Neural progenitor cell (in vitro differentiated cells): ENCODE results near the gene MBIP. TPM values are rescaled to one million over a fixed set of nuclear protein-coding genes. Genes with fewer than 3 reads are reported as not detected.

ENCODE experiments used
- DNase-seq: peaks from one replicate; pipeline ENCODE4 v3.0.0-alpha.2; 2016; ENCODE audit warnings: low spot score
- H2AFZ ChIP-seq: fragments of 200-600 bp; sonication (generic); replicated peaks from 2 replicates; pipeline ENCODE4 v1.6.1; 2016; ENCODE audit warnings: antibody characterized with exemption
- H3F3A ChIP-seq: fragments of 200-600 bp; sonication (generic); 2 replicates; pipeline ENCODE4 v1.6.1; 2016; ENCODE audit warnings: antibody characterized with exemption, low read depth
- H3K27ac ChIP-seq: fragments of 200-600 bp; sonication (generic); 2 replicates; pipeline ENCODE4 v1.5.1; 2016; ENCODE audit warnings: mild to moderate bottlenecking
- H3K27me3 ChIP-seq: fragments of 200-600 bp; sonication (generic); 2 replicates; pipeline ENCODE4 v1.6.1; 2016; ENCODE audit warnings: mild to moderate bottlenecking, moderate library complexity
- H3K36me3 ChIP-seq: fragments of 200-600 bp; sonication (generic); 2 replicates; pipeline ENCODE4 v1.5.1; 2016
- H3K4me1 ChIP-seq: fragments of 200-600 bp; sonication (generic); 2 replicates; pipeline ENCODE4 v1.6.1; 2016; ENCODE audit warnings: mixed run types
- H3K4me2 ChIP-seq: fragments of 200-600 bp; sonication (generic); 2 replicates; pipeline ENCODE4 v1.6.1; 2016
- H3K4me3 ChIP-seq: fragments of 200-600 bp; sonication (generic); 2 replicates; pipeline ENCODE4 v1.5.1; 2016
- H3K79me2 ChIP-seq: fragments of 200-600 bp; sonication (generic); 2 replicates; pipeline ENCODE4 v1.6.1; 2016; ENCODE audit warnings: low read depth
- H3K9ac ChIP-seq: fragments of 200-600 bp; sonication (generic); 2 replicates; pipeline ENCODE4 v1.6.1; 2016
- H3K9me3 ChIP-seq: fragments of 200-600 bp; sonication (generic); 2 replicates; pipeline ENCODE4 v1.5.1; 2016; ENCODE audit warnings: low read depth
- H4K20me1 ChIP-seq: fragments of 200-600 bp; sonication (generic); 2 replicates; pipeline ENCODE4 v1.6.1; 2016; ENCODE audit warnings: low read depth
- H3K27ac Mint-ChIP-seq: 3 replicates; pipeline ENCODE4 v1.8.0; 2021; ENCODE audit warnings: mixed read lengths
- H3K27me3 Mint-ChIP-seq: 2 replicates; pipeline ENCODE4 v1.8.0; 2022; ENCODE audit warnings: low read depth, mild to moderate bottlenecking, inconsistent platforms, moderate library complexity, mixed read lengths; ENCODE audit not compliant: insufficient read depth
- H3K36me3 Mint-ChIP-seq: 3 replicates; pipeline ENCODE4 v1.8.0; 2021; ENCODE audit warnings: mixed read lengths
- H3K4me1 Mint-ChIP-seq: 3 replicates; pipeline ENCODE4 v1.8.0; 2021; ENCODE audit warnings: mixed read lengths
- H3K4me3 Mint-ChIP-seq: 3 replicates; pipeline ENCODE4 v1.8.0; 2021; ENCODE audit warnings: mild to moderate bottlenecking, moderate library complexity, mixed read lengths
- H3K9me3 Mint-ChIP-seq: 3 replicates; pipeline ENCODE4 v1.8.0; 2020; ENCODE audit warnings: mixed read lengths
- EZH2 ChIP-seq: fragments of 200-600 bp; sonication (generic); IDR thresholded peaks from 2 replicates; pipeline ENCODE4 v1.6.1; 2017; ENCODE audit warnings: antibody characterized with exemption, mild to moderate bottlenecking, moderate library complexity
- EZH2phosphoT487 ChIP-seq: fragments of 200-600 bp; sonication (generic); IDR thresholded peaks from 2 replicates; pipeline ENCODE4 v1.6.1; 2017; ENCODE audit warnings: antibody characterized with exemption
- total RNA-seq: library from RNA; depleted of rRNA; stranded (reverse); fragments of >200 nt; gene quantifications from 2 replicates; pipeline ENCODE4 v1.2.3, GENCODE V29; 2015; ENCODE audit warnings: low replicate concordance
- TF ChIP-seq, protein P1 (sequence below): fragments of 200-600 bp; sonication (generic); IDR thresholded peaks from 2 replicates; pipeline ENCODE4 v1.5.1; 2017; ENCODE audit warnings: antibody characterized with exemption, mild to moderate bottlenecking

MBIP gene
- total RNA-seq, 1 donor from 2014 or later, result 49.7 TPM

- H3K27ac ChIP-seq, result peak overlapping the region; percentile 18
- no peaks in the 10 kb centered on the region for H3K9me3 ChIP-seq
- peaks cover 23% of the 10 kb centered on the region for H3K4me1 ChIP-seq
- Mint-ChIP-seq H3K4me3 (no peak overlapping the region), H3K36me3 (no peaks in the 10 kb centered on the region), H3K27ac (no peak overlapping the region), H3K9me3 (no peaks in the 10 kb centered on the region), H3K27me3 (no peaks in the 10 kb centered on the region), H3K4me1 (peaks cover 36% of the 10 kb centered on the region)
- TF ChIP-seq EZH2 (no peak), EZH2phosphoT487 (no peak)
- TF ChIP-seq, protein P1, sequence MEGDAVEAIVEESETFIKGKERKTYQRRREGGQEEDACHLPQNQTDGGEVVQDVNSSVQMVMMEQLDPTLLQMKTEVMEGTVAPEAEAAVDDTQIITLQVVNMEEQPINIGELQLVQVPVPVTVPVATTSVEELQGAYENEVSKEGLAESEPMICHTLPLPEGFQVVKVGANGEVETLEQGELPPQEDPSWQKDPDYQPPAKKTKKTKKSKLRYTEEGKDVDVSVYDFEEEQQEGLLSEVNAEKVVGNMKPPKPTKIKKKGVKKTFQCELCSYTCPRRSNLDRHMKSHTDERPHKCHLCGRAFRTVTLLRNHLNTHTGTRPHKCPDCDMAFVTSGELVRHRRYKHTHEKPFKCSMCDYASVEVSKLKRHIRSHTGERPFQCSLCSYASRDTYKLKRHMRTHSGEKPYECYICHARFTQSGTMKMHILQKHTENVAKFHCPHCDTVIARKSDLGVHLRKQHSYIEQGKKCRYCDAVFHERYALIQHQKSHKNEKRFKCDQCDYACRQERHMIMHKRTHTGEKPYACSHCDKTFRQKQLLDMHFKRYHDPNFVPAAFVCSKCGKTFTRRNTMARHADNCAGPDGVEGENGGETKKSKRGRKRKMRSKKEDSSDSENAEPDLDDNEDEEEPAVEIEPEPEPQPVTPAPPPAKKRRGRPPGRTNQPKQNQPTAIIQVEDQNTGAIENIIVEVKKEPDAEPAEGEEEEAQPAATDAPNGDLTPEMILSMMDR, result no peak
- H3K9ac ChIP-seq, result no peak overlapping the region
- no peak for DNase-seq
- peak overlapping the region; percentile 27 for H2AFZ ChIP-seq
- no peaks in the 10 kb centered on the region for H3K36me3 ChIP-seq
- H3F3A ChIP-seq, result peaks cover 13% of the 10 kb centered on the region
- H3K4me2 ChIP-seq, result peak overlapping the region; percentile 9
- no peaks in the 10 kb centered on the region for H3K27me3 ChIP-seq
- no peak overlapping the region for H3K4me3 ChIP-seq
- no peaks in the 10 kb centered on the region for H3K79me2 ChIP-seq
- H4K20me1 ChIP-seq, result no peaks in the 10 kb centered on the region
Measured at GRCh38 chr14:36288496-36288895, 31.9 kb downstream of the MBIP start.

DNA sequence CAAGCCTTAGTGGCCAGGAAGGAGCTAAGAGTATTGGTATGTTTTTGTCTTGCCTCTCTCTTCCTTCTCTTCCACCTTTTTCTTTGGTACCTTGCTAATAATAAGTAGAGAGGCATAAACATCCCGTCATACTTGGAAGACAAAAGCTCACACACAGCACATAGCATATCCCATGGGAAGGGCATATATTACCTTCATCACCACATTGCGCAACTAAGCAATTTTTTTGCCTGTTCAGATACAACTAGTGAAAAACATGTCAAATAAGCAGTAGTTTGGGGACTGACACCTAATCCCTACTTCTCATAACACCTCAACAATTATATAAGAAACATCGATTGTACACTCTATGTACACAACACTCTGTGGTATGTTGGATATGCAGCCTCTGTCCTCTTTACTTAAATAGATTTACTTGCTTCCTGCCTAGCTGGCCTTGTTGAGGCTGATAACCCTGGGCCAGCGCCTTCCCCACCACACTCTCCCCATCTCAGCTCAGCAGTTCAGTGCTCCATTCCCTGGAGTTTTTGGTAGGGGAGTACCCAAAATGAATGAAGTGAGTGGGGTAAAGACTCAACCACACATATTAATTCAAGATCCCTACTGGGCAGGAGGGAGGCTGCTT, 35.4 kb downstream of the MBIP start:
- DNase-seq, result no peak
- no peaks in the 10 kb centered on the region for H3K27me3 ChIP-seq
- H2AFZ ChIP-seq, result peak overlapping the region; percentile 5
- no peaks in the 10 kb centered on the region for H3K9me3 Mint-ChIP-seq
- H3K27ac ChIP-seq, result no peak overlapping the region
- TF ChIP-seq EZH2, result no peak
- TF ChIP-seq, protein P1, result no peak
- no peak for TF ChIP-seq EZH2phosphoT487
- H3K4me2 ChIP-seq, result no peak overlapping the region
- H3K9me3 ChIP-seq, result no peaks in the 10 kb centered on the region
- H3K27me3 Mint-ChIP-seq, result peaks cover 3% of the 10 kb centered on the region
- peaks cover 52% of the 10 kb centered on the region for H3K4me1 Mint-ChIP-seq
- peaks cover 19% of the 10 kb centered on the region for H3F3A ChIP-seq
- no peak overlapping the region for H3K4me3 ChIP-seq
- no peak overlapping the region for H3K9ac ChIP-seq
- H3K36me3 Mint-ChIP-seq, result no peaks in the 10 kb centered on the region
- peaks cover 3% of the 10 kb centered on the region for H3K36me3 ChIP-seq
- H3K4me3 Mint-ChIP-seq, result no peak overlapping the region
- no peak overlapping the region for H3K27ac Mint-ChIP-seq
- H3K79me2 ChIP-seq, result no peaks in the 10 kb centered on the region
- H4K20me1 ChIP-seq, result no peaks in the 10 kb centered on the region
- H3K4me1 ChIP-seq, result peaks cover 40% of the 10 kb centered on the region

- Mint-ChIP-seq H3K9me3 (no peaks in the 10 kb centered on the region), H3K36me3 (no peaks in the 10 kb centered on the region), H3K27ac (no peak overlapping the region), H3K4me3 (no peak overlapping the region), H3K27me3 (peaks cover 3% of the 10 kb centered on the region), H3K4me1 (peaks cover 55% of the 10 kb centered on the region)
- no peaks in the 10 kb centered on the region for H3K9me3 ChIP-seq
- no peaks in the 10 kb centered on the region for H4K20me1 ChIP-seq
- peak overlapping the region; percentile 60 for H3K4me2 ChIP-seq
- no peak for DNase-seq
- peaks cover 3% of the 10 kb centered on the region for H3K36me3 ChIP-seq
- peaks cover 52% of the 10 kb centered on the region for H3K4me1 ChIP-seq
- peak overlapping the region; percentile 89 for H3K27ac ChIP-seq
- H3K9ac ChIP-seq, result no peak overlapping the region
- H3K79me2 ChIP-seq, result no peaks in the 10 kb centered on the region
- no peak overlapping the region for H3K4me3 ChIP-seq
- H3K27me3 ChIP-seq, result no peaks in the 10 kb centered on the region
- H3F3A ChIP-seq, result peaks cover 46% of the 10 kb centered on the region
- H2AFZ ChIP-seq, result peak overlapping the region; percentile 31
- TF ChIP-seq, protein P1, result no peak
- no peak for TF ChIP-seq EZH2phosphoT487
- no peak for TF ChIP-seq EZH2
Measured at GRCh38 chr14:36281309-36281708, 39.1 kb downstream of the MBIP start.
